Lung microvascular endothelial cell (primary cell): ENCODE results near the gene HACE1. TPM values are rescaled to one million over a fixed set of nuclear protein-coding genes. Genes with fewer than 3 reads are reported as not detected.
"Not testable (repeated sequence)": the region's sequence is repeated elsewhere in the genome, so short reads cannot be mapped to it uniquely, and the experiment has no call there.

Source experiments
- DNase-seq, 2 donors: peaks; one replicate each; pipeline versions ENCODE4 v3.0.0 to v3.0.0-alpha.2; 2010; ENCODE audit warnings: low read depth in 2 of 2
- total RNA-seq: library from RNA; depleted of rRNA; stranded (reverse); fragments of >200 nt; gene quantifications from 2 replicates; pipeline ENCODE4 v1.2.1, GENCODE V29; 2014

Gene HACE1
- total RNA-seq, 1 donor from 2014 or later = 11.1 TPM

- not testable (repeated sequence) for DNase-seq
These were observed 120.6 kb downstream of the HACE1 start for GRCh38 chr6:104739124-104739523.

- not testable (repeated sequence) for DNase-seq
These were observed 122.2 kb downstream of the HACE1 start for GRCh38 chr6:104737567-104737966.

- DNase-seq = no peak
These were observed 123.2 kb downstream of the HACE1 start for GRCh38 chr6:104736545-104736944.

GRCh38 chr6:104730450-104730849 lies 129.3 kb downstream of the HACE1 start:
- DNase-seq = no peak

- no peak for DNase-seq
These were observed 130.3 kb downstream of the HACE1 start for GRCh38 chr6:104729433-104729832.

- peak; percentile 15 to 75 for DNase-seq
These were observed 131.3 kb downstream of the HACE1 start for GRCh38 chr6:104728448-104728847.

- peak; percentile 5 to 17 for DNase-seq
These were observed 141.0 kb downstream of the HACE1 start for GRCh38 chr6:104718672-104719071.

- no peak for DNase-seq
These were observed 142.9 kb downstream of the HACE1 start for GRCh38 chr6:104716858-104717257.

GRCh38 chr6:104714796-104715195 lies 144.9 kb downstream of the HACE1 start:
- DNase-seq = no peak

- DNase-seq = no peak
These were observed 145.7 kb downstream of the HACE1 start for GRCh38 chr6:104713982-104714381.

GRCh38 chr6:104711371-104711770 lies 148.3 kb downstream of the HACE1 start:
- peak; percentile 26 to 87 for DNase-seq

GRCh38 chr6:104710543-104711335 lies 149.0 kb downstream of the HACE1 start:
- no peak for DNase-seq

- DNase-seq = peak in 1 of 2 donors; percentile 32
These were observed 153.7 kb downstream of the HACE1 start for GRCh38 chr6:104705916-104706442.

- peak; percentile 39 to 98 for DNase-seq
These were observed 154.5 kb downstream of the HACE1 start for GRCh38 chr6:104705095-104705707.

GRCh38 chr6:104704191-104704590 lies 155.5 kb downstream of the HACE1 start:
- peak in 1 of 2 donors; percentile 57 for DNase-seq

GRCh38 chr6:104702126-104702841 lies 157.4 kb downstream of the HACE1 start:
- DNase-seq = peak in 1 of 2 donors; percentile 16

- no peak for DNase-seq
These were observed 159.1 kb downstream of the HACE1 start for GRCh38 chr6:104700371-104701185.

GRCh38 chr6:104699593-104700329 lies 160.0 kb downstream of the HACE1 start:
- DNase-seq = no peak

- no peak for DNase-seq
These were observed 160.7 kb downstream of the HACE1 start for GRCh38 chr6:104698979-104699378.

GRCh38 chr6:104692008-104692407 lies 167.7 kb downstream of the HACE1 start:
- no peak for DNase-seq
